SKM-1 treated with dmso at 0.1 percent for 144 hours (cell line): ENCODE measurements around the gene MRI1.
"Not testable (repeated sequence)": the region's sequence is repeated elsewhere in the genome, so short reads cannot be mapped to it uniquely, and the experiment has no call there.

Experiments
- DNase-seq: peaks from one replicate; lab custom pipeline; 2025; ENCODE audit not compliant: unreplicated experiment; lab: John Stamatoyannopoulos, UW

Gene MRI1

DNA sequence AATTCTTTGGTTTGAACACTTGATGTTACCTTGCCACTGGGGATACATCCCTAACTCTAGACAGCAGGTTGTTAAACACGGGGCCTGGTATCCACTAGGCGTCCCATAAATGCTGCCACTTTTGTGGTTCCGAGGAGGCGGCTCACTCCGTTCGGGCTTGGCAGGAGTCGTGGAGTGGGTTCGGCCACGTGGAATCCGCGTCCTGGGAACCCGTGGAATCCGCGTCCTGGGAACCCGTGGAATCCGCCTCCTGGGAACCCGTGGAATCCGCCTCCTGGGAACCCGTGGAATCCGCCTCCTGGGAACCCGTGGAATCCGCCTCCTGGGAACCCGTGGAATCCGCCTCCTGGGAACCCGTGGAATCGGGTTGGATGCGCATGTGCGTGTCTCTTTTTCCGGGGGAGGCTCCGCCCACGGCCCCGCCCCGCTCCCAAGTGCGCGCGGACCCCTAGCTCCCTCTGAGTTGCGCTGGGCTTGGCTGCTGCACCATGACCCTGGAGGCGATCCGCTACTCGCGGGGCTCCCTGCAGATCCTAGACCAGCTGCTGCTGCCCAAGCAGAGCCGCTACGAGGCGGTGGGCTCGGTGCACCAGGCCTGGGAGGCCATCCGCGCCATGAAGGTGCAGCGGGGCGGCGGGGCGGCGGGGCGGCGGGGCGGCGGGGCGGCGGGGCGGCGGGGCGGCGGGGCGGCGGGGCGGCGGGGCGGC lies at the start of gene MRI1:
TSS of gene MRI1 (plus strand) at position 422 of the 707 bp plus-strand sequence. CDS start at position 489, 67 bp downstream.
- DNase-seq = peak; percentile 50

DNA sequence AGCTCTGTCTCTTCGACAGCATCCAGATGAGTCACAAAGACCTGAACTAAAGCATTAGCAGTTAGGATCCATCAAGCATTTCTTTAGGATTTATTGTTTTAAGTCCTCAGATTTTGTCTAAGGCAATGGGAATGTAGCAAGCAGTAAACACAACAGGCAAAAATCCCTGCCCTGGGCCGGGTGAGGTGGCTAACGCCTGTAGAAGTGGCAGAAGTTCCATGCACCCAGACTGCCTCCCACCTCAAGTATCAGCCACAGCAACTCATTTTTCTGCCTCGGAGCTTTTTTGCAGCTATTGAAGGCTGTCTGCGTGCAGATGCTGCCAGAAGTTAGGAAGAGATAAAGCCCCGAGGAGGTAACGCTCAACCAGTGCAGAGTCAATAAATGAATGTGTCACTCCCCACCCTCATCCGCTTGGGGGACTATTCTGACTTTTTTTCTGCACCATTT lies 47.1 kb upstream of the MRI1 start:
- no peak for DNase-seq

DNA sequence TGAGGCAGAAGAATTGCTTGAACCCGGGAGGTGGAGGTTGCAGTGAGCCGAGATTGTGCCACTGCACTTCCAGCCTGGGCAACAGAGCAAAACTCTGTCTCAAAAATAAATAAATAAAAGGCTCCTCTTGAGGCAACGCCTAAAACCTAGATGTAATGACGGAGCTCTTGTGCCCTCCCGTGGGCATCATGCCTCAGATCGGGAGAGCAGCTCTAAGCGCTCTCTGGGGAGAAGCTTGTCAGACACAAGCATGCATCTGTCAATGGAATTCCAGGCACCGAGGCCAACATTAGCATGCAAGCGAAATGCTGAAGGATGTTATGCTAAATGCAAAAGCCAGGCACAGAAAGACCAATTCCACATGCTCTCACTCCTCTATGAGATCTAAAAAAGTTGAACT lies 45.6 kb upstream of the MRI1 start:
- DNase-seq = no peak

DNA sequence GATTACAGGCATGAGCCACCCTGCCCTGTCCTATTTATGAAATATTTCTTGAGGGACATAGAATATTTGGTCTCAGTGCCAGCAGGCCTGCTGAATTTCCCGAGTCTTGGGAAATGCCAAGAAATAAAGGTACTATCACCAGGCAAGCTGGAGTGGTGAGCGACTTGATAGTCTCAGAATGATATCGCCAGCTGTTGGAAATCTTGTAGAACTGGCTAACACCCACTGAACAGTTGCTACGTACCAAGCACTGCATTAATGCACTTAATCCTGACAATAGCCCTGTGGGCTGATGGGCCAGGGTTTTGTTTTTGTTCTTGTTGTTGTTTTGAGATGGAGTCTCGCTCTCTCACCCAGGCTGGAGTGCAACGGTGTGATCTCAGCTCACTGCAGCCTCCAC lies 42.2 kb upstream of the MRI1 start:
- DNase-seq = no peak

DNA sequence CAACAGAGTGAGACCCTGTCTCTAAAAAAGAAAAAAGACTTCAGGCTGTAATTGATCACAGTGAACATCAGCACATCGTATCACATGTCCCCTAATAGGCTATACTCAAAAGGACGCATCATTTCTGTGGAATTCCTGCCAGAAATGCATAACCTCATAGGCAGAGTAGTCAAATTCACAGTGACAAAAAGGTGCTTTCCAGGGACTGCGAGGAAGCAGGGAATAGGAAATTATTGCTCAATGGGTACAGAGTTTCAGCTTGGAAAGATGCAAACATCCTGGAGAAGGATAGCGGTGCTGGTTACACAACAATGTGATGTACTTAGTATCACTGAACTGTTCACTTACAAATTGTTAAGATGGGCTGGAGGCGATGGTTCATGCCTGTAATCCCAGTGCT lies 41.1 kb upstream of the MRI1 start:
- DNase-seq = no peak

DNA sequence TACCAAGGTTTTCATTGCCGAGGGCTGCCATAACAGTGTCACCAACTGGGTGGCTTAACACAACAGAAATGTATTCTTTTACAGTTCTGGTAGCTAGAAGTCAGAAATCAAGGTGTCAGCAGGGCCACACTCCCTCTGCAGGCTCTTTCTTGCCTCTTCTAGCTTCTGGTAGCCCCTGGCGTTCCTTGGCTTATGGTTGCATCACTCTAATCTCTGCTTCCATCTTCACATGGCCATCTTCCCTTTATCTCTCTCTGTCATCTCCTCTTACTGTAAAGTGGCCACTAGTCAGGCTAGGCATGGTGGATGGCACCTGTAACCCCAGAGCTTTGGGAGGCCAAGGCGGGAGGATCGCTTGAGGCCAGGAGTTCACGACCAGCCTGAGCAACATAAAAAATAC lies 38.0 kb upstream of the MRI1 start:
- DNase-seq = no peak

DNA sequence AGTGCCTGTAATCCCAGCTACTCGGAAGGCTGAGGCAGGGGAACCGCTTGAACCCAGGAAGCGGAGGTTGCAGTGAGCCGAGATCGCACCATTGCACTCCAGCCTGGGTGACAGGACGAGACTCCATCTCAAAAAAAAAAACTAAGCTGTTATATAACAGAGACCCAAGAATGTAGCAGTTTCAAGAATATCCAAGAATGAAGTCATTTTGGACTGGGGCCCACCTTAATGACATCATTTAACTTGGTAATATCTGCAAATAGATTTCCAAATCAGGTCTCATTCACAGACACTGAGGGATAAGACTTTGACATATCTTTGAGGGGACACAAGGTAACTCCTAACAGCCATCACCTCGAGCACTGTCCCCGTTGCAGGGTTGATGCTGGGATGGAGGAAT lies 36.5 kb upstream of the MRI1 start:
- DNase-seq = no peak

DNA sequence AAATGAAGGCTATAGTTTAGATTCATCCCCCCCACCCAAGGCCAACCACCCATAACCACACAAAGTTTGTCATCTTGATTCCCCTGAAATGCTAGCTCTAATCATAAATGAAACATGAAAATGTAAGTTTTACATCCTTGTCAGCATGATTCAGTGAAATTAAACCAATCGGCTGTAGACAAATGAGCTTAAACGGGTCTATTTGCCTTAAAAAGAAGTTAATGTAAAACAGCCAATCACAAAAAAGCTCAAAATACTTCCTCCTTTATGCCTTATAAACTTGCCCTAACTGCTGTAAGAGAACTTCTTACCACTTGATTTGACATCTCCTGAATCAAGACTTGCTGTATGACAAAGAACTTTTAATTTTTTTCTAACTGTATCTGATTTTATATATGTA lies 34.5 kb upstream of the MRI1 start:
- no peak for DNase-seq

DNA sequence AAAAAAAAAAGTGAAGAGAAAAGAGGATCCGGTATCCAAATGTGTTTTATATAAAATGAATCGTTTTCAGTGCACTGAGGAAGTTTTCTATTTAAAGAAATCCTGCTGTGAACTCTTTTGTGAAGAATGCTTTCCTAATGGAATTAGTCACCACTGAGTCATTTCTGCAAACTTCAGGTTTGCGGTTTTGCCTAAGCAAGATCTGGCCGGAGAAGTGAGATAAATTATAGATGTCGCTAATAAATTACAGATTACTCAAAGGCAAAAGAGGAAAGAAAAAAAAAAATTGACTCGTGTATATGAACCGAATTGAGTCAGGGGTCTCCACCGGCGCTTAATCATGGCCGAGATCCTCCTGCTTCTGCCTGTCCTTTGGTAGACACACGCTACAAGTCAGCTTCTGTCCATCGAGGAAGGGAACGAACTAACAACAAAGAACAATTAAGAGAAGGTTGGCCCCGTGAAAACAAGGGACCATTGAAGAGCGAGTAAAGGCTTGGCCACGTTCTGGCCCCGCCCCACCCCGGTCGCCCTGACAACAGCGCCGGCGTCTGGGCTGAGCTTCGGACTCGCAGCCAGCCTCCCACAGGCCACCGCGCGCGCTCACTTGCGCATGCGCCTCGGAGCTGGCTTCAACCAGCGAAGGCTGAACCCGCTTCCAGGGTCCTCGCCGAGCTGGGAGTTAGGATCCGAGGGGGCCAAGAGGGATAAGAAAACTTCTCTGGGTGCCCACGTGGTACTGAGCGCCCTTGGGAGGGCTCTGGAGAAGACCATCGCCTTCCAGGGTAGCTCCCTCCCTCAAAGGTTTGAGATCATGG lies 33.0 kb upstream of the MRI1 start:
- peak; percentile 93 for DNase-seq

DNA sequence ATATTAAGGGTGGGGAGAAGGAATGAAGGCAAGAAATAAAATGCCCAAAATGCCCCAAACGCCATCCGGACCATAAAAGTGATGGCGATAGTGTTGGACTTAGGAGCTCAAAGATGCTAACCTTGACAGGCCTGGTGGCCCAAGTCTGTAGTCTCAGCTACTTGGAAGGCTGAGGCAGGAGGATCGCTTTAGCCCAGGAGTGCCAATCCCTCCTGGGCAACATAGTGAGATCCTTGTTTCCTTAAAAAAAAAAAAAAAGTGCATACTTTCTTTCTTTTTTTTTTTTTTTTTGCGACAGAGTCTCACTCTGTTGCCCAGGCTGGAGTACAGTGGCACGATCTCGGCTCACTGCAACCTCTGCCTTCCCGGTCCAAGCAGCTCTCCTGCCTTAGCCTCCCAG lies 32.0 kb upstream of the MRI1 start:
- no peak for DNase-seq

DNA sequence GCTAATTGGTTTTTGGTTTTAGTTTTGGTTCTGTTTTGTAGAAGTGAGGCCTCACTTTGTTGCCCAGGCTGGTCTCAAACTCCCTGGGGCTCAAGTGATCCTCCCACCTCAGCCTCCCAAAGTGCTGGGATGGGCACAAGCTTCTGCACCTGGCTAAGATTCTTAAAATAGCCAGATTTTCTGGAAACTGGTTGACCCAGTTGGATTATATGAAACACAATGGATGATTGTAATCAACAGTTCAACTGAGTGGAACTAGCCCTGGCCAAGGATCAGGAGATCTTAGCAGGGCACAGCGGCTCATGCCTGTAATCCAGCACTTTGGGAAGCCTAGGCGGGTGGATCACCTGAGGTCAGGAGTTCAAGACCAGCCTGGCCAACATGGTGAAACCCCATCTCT lies 29.6 kb upstream of the MRI1 start:
- no peak for DNase-seq

DNA sequence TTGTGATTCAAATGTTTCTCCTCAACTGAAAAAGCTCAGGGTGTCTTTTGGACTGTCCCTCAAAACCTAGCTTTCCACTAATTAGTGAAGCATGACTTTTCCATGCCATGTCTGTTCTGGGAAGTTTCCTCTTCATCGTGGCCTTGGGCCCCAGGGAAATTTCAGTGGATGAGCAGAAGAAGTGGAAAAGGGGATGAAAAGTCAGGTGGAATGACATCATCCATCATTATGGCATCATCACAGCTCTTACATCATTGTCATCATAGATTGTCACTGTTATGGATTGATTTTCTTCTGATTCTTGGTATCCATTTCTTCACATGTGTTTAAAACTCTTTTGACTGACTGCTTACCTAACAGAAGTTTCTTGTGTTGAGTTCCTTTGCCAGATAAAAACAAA lies 26.2 kb upstream of the MRI1 start:
- no peak for DNase-seq

DNA sequence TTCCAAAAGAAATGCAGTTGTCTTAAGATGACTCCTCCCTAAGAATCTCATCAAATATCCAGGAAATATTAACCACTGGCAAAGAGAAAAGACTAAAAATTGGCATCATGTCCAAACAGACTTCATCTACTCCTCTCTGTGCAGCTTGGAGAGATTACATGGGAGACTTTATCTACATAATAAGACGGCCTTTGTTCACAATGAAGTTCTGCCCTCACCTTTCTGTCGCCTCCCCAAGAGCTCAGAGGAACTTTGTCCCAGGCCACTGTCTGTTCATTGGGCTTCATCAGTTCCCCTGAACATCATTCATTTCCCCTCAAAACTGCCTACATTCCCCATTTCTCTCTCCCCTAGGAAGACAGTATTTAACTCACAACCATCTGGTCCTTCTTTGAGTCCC lies 22.4 kb upstream of the MRI1 start:
- DNase-seq = no peak

DNA sequence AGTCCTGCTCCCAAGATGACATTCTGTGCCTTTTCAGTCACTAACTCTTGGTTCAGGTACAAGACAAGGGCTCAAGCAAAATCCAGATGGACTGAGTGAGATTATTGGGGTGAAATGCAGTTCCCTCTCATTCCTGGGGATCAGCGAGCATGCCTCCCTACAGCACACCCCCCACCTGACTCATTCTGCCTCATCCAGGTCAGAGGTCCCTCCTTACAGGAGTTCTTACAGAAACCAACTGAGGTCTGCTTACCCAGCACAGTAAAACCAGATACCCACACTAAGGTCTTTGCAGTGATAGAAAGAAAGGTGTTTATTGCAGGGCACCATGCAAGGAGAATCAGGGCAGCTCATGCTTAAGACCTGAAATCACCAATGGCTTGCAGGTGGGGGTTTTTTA lies 21.6 kb upstream of the MRI1 start:
- no peak for DNase-seq

DNA sequence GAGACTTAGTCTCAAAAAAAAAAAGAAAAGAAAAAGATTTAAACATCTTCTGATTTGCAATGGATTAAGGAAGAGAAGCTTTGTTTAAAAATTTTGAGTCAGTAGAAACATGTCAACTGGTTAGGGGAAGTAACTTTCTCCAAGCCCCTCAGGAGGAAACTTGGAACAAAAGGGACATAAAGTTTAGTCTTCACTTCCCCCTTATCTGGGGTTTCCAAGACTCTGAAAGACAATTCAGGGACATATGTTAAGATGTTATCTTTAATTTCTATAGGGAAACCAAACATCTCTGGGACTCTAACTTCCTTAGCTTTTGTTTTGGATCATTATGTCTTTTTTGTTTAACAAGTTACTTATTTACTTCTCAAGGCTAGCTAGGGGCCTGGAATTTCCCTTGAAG lies 20.1 kb upstream of the MRI1 start:
- DNase-seq = no peak

DNA sequence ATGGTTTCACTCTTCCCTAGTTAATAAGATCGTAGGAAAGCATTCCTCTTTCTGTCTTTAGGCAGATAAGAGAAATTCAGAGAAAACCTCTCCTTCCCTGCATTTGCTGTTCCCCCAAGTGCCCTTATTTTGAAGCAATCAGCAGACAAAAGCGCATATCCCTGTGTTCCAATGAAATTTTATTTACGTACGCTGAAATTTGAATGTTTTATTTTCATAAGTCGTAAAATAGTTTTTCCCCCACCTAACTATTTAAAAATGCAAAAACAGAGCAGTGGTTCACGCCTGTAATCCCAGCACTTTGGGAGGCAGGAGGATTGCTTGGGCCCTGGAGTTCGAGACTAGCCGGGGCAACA lies 17.2 kb upstream of the MRI1 start:
- DNase-seq = no peak

DNA sequence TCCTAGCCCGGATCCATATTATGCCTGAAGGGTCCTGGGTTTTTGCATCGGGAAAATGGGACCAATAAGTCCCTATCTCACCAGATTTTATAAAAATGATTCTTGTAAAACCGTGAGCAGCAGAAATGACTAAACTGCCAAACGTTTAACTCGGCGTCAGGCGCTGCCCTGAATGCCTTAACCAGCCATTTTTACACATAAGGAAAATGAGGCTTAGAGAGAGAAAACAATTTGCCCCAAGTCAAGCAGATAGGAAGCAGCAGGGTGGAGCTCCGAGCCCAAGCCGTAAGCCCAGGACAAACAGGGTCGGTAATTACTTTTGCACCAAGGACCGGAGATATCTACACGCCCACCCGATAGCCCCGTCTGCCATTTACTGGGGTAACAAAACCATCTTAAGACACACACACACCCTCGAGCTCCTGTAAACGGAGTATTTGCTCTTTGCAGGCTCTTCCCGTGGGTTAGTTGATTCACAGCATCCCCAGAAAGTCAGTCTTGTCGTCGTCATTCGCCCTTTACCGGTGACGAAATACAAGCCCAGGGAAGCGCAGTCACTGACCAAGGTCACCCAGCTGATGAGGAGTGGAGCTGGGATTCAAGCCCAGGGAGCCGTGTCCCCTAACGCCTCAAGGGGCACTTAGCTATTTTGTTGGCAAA lies 16.0 kb upstream of the MRI1 start:
- DNase-seq = no peak

DNA sequence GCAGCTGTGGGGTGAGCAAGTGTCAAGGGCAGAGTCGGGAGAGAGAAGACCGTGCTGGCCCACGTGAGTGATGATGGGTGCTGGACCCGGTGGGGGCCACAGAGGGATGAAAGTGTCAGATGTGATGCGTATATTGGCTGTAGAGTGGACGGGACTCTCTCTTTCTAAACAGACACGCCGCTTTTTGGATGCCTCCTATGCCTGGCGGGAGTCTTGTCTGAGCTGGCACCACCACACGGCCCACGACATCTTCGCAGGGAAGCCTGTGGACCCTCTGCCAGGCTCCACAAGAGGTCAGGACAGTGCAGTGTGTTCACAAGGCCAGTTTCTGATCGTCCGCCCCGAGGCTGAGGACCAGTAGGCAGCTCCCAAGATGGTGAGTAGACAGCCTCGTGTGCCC lies 12.9 kb upstream of the MRI1 start:
- no peak for DNase-seq

DNA sequence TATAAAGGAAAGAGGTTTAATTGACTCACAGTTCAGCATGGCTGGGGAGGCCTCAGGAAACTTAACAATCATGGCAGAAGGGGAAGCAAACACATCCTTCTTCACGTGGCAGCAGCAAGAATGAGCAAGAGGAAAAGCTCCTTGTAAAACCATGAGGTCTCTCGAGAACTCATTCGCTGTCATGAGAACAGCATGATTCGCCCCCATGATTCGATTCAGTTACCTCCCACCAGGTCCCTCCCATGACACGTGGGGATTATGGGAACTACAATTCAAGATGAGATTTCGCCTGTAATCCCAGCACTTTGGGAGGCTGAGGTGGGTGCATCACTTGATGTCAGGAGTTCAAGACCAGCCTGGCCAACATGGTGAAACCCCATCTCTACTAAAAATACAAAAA lies 10.7 kb upstream of the MRI1 start:
- DNase-seq = not testable (repeated sequence)

DNA sequence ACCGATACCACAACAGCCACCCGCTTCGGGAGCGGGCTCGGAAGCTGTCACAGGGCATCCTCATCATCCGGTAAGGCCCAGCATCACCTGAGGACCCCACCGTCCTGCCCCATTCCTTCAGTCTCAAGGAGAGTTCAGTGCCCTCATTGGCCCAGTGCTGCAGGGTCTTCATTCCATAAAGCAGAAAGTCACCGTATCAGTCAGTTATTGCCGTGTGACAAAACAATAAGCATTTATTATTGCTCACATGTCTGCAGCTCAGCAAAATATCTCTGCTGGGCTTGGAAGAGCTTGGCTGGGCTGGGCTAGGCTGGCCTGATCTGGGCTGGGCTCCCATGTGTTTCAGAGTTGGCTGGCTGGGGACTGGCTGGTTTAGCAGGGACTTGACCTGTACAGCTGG lies 8.1 kb upstream of the MRI1 start:
- no peak for DNase-seq

DNA sequence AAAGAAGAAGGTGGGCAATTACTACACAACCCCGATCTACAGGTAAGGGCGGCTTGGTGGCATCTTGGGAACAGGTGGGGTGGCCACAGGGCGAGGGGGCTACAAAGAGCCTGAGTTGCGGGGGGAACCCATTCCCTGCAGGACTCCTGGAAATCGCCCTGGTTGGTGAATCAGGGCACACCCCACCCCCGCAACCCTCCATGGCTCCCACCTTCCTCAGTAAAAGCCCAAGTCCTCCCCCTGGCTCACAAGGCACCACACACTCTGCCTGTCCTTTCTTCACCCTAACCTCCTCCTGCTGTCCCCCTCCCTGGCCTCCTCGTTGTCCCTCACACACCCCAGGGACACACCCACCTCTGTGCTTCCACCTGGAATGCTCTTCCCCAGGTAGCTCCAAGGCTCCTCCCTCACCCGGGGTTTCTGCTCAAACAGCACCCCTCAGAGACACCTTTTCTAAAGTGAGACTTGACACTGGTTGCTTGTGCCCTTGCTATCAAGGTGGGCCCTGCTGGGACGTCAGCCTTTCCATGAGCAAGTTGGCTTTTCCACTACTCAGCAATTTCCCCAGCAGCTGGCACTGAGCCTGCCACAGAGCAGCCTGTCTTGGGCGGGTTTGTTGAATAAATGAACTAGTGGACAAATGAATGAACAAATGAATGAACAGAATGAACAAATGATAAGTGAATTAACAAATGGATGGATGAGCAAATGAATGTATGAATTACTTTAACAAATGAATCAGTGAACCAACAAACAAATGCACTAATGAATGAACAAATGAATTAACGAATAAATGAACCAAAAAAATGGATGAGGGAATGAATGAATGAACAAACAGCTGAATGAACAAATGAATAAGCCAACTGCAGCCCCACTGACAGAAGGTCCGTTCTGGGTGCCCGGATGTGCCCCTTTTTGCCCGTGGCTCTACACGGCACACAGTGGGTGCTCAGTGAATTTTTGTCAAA lies 6.2 kb upstream of the MRI1 start:
- DNase-seq = no peak
